Progenitor cell of endocrine pancreas (in vitro differentiated cells): ENCODE results near the gene GLI1. TPM values are rescaled to one million over a fixed set of nuclear protein-coding genes. Genes with fewer than 3 reads are reported as not detected.
"Not testable (repeated sequence)": the region's sequence is repeated elsewhere in the genome, so short reads cannot be mapped to it uniquely, and the experiment has no call there.

ENCODE experiments used
- DNase-seq: peaks from one replicate; pipeline ENCODE4 v3.0.0; 2021; ENCODE audit warnings: low spot score; ENCODE audit not compliant: unreplicated experiment
- H3K27ac Mint-ChIP-seq: 2 replicates; pipeline ENCODE4 v1.8.0; 2021; ENCODE audit warnings: mild to moderate bottlenecking, moderate library complexity, mixed read lengths
- H3K27me3 Mint-ChIP-seq: 2 replicates; pipeline ENCODE4 v1.8.0; 2021; ENCODE audit warnings: mixed read lengths
- H3K36me3 Mint-ChIP-seq: 2 replicates; pipeline ENCODE4 v1.8.0; 2022; ENCODE audit warnings: mixed read lengths; ENCODE audit not compliant: insufficient read depth
- H3K4me1 Mint-ChIP-seq: 2 replicates; pipeline ENCODE4 v1.8.0; 2021; ENCODE audit warnings: low read depth, mixed read lengths
- H3K4me3 Mint-ChIP-seq: 2 replicates; pipeline ENCODE4 v1.8.0; 2021; ENCODE audit warnings: low read depth, mild to moderate bottlenecking, moderate library complexity, mixed read lengths
- H3K9me3 Mint-ChIP-seq: 2 replicates; pipeline ENCODE4 v1.8.0; 2021; ENCODE audit warnings: low read depth, mixed read lengths
- CTCF ChIP-seq: fragments of 200-600 bp; sonication (generic); IDR thresholded peaks from one replicate; pipeline ENCODE4 v1.5.0; 2021; ENCODE audit warnings: antibody characterized with exemption, mild to moderate bottlenecking; ENCODE audit not compliant: unreplicated experiment
- total RNA-seq: library from RNA; stranded (reverse); gene quantifications from 2 replicates; pipeline ENCODE4 v1.2.1, GENCODE V29; 2021

Gene GLI1
- total RNA-seq, 1 donor from 2014 or later = 0.91 TPM

- no peaks in the 10 kb centered on the region for H3K27me3 Mint-ChIP-seq
- peak overlapping the region; percentile 75 for H3K27ac Mint-ChIP-seq
- TF ChIP-seq CTCF = no peak
- peaks cover 2% of the 10 kb centered on the region for H3K9me3 Mint-ChIP-seq
- DNase-seq = no peak
- H3K4me3 Mint-ChIP-seq = peak overlapping the region; percentile 14
- H3K4me1 Mint-ChIP-seq = peaks cover 12% of the 10 kb centered on the region
- H3K36me3 Mint-ChIP-seq = peaks cover 28% of the 10 kb centered on the region
Measured at GRCh38 chr12:57491393-57492280, 32.1 kb downstream of the GLI1 start.

GRCh38 chr12:57495051-57495701, 35.6 kb downstream of the GLI1 start:
- not testable (repeated sequence) for H3K9me3 Mint-ChIP-seq, H3K4me1 Mint-ChIP-seq, DNase-seq, H3K4me3 Mint-ChIP-seq, H3K27ac Mint-ChIP-seq, H3K27me3 Mint-ChIP-seq
- peaks cover 44% of the 10 kb centered on the region for H3K36me3 Mint-ChIP-seq

- H3K36me3 Mint-ChIP-seq = peaks cover 48% of the 10 kb centered on the region
- H3K4me1 Mint-ChIP-seq = no peaks in the 10 kb centered on the region
- H3K27me3 Mint-ChIP-seq = no peaks in the 10 kb centered on the region
- TF ChIP-seq CTCF = no peak
- DNase-seq = no peak
- H3K4me3 Mint-ChIP-seq = no peak overlapping the region
- H3K27ac Mint-ChIP-seq = no peak overlapping the region
- peaks cover 2% of the 10 kb centered on the region for H3K9me3 Mint-ChIP-seq
Measured at GRCh38 chr12:57496822-57497221, 37.2 kb downstream of the GLI1 start.

GRCh38 chr12:57497223-57498131, 37.9 kb downstream of the GLI1 start:
- Mint-ChIP-seq H3K9me3 (peaks cover 2% of the 10 kb centered on the region), H3K4me1 (no peaks in the 10 kb centered on the region), H3K27me3 (no peaks in the 10 kb centered on the region), H3K27ac (peak overlapping the region; percentile 49), H3K36me3 (peaks cover 51% of the 10 kb centered on the region), H3K4me3 (no peak overlapping the region)
- DNase-seq = no peak
- TF ChIP-seq CTCF = no peak

- TF ChIP-seq CTCF = no peak
- Mint-ChIP-seq H3K27me3 (no peaks in the 10 kb centered on the region), H3K9me3 (no peaks in the 10 kb centered on the region), H3K4me1 (no peaks in the 10 kb centered on the region), H3K36me3 (peaks cover 49% of the 10 kb centered on the region), H3K27ac (no peak overlapping the region), H3K4me3 (no peak overlapping the region)
- no peak for DNase-seq
Measured at GRCh38 chr12:57498132-57498502, 38.5 kb downstream of the GLI1 start.
